Esophagus squamous epithelium (tissue), 4 donors: ENCODE data around the gene DENND1A.

Experiments
- POLR2A ChIP-seq, 4 donors: fragments of 450-650 bp; IDR thresholded peaks; one replicate each; pipeline ENCODE4 v1.6.1; 2017; ENCODE audit warnings: antibody characterized with exemption in 4 of 4, mild to moderate bottlenecking in 4 of 4, moderate library complexity in 3 of 4
- TF ChIP-seq, protein P1 (sequence below), 6 experiments: fragments of 450-650 bp in 4 of 6; fragments of 200-600 bp in 2 of 6; sonication (generic) in 2 of 6; IDR thresholded peaks; one replicate each; pipeline ENCODE4 v1.5.1; 2016 to 2019; ENCODE audit warnings: antibody characterized with exemption in 6 of 6, mild to moderate bottlenecking in 4 of 6, moderate library complexity in 4 of 6

DNA sequence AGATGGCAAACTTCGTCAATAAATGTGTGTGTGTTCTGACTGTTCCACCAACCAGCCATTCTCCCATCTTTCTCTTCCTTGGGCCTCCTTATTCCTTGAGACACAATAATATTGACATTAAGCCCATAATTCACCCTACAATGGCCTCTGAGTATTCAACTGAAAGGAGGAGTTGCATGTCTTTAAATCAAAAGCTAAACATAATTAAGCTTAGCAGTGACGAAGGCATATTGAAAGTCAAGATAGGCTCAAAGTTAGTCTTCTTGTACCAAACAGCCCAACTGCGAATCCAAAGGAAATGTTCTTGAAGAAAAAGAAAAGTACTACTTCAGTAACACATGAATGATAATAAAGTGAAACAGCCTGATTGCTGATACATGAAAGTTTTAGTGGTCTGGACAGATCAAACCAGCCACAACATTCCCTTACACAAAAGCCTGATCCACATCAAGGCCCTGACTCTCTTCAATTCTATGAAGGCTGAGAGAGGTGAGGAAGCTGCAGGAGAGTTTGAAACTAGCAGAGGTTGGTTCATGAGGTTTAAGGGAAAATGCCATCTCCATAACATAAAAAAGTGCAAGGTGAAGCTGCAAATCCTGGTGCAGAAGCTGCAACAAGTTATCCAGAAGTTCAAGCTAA lies 81.4 kb downstream of the DENND1A start:
- TF ChIP-seq, protein P1, sequence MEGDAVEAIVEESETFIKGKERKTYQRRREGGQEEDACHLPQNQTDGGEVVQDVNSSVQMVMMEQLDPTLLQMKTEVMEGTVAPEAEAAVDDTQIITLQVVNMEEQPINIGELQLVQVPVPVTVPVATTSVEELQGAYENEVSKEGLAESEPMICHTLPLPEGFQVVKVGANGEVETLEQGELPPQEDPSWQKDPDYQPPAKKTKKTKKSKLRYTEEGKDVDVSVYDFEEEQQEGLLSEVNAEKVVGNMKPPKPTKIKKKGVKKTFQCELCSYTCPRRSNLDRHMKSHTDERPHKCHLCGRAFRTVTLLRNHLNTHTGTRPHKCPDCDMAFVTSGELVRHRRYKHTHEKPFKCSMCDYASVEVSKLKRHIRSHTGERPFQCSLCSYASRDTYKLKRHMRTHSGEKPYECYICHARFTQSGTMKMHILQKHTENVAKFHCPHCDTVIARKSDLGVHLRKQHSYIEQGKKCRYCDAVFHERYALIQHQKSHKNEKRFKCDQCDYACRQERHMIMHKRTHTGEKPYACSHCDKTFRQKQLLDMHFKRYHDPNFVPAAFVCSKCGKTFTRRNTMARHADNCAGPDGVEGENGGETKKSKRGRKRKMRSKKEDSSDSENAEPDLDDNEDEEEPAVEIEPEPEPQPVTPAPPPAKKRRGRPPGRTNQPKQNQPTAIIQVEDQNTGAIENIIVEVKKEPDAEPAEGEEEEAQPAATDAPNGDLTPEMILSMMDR (IDR thresholded peaks at IDR 0.05): no peak
- no peak for TF ChIP-seq POLR2A (IDR thresholded peaks at IDR 0.05)
